OCI-LY7 (cell line): ENCODE results near the gene MRTFB. TPM values are rescaled to one million over a fixed set of nuclear protein-coding genes. Genes with fewer than 3 reads are reported as not detected.

Experiments
- BruUV-seq: library from RNA; stranded (reverse); fragments of 400-500 nt; replicated peaks from 2 replicates; lab custom pipeline; 2021; lab: Mats Ljungman, UMichigan
- CTCF ChIA-PET: fragments of 300-600 bp; sonication (Branson Sonifier 250); formaldehyde crosslinking; loops from one replicate; lab custom pipeline; 2022; ENCODE audit warnings: antibody characterized with exemption; ENCODE audit not compliant: unreplicated experiment; lab: Charles Lee
- POLR2A ChIA-PET: fragments of 300-600 bp; sonication (Branson Sonifier 250); formaldehyde crosslinking; loops from one replicate; lab custom pipeline; 2022; ENCODE audit warnings: antibody characterized with exemption; lab: Charles Lee
- DNase-seq: peaks from one replicate; pipeline ENCODE4 v3.0.0-alpha.2; 2015; ENCODE audit warnings: low spot score
- H2AFZ ChIP-seq: fragments of 200-600 bp; sonication (generic), shearing (Covaris generic); 2 replicates; pipeline ENCODE4 v1.6.1; 2014; ENCODE audit warnings: mild to moderate bottlenecking, antibody characterized with exemption, low read length, moderate library complexity
- H3K27ac ChIP-seq: fragments of 200-600 bp; sonication (generic); 2 replicates; pipeline ENCODE4 v1.5.1; 2014; ENCODE audit warnings: mixed run types, low read depth, mild to moderate bottlenecking, moderate library complexity, low read length, inconsistent platforms; ENCODE audit not compliant: poor library complexity, severe bottlenecking
- H3K36me3 ChIP-seq: fragments of 200-600 bp; sonication (generic); 2 replicates; pipeline ENCODE4 v1.6.1; 2014; ENCODE audit warnings: mild to moderate bottlenecking, antibody characterized with exemption, low read length, moderate library complexity, mixed read lengths; ENCODE audit not compliant: insufficient read depth
- H3K4me1 ChIP-seq: fragments of 200-600 bp; sonication (generic); 2 replicates; pipeline ENCODE4 v1.5.1; 2014; ENCODE audit warnings: mild to moderate bottlenecking, low read length; ENCODE audit not compliant: insufficient read depth, poor library complexity, severe bottlenecking
- H3K4me2 ChIP-seq: fragments of 200-600 bp; sonication (generic); 2 replicates; pipeline ENCODE4 v1.6.1; 2014; ENCODE audit warnings: mild to moderate bottlenecking, low read length
- H3K4me3 ChIP-seq: fragments of 200-600 bp; sonication (generic); 2 replicates; pipeline ENCODE4 v1.5.1; 2014; ENCODE audit warnings: mild to moderate bottlenecking, low read depth, low read length; ENCODE audit not compliant: poor library complexity, severe bottlenecking
- H3K79me2 ChIP-seq: fragments of 200-600 bp; sonication (generic); 2 replicates; pipeline ENCODE4 v1.6.1; 2016; ENCODE audit warnings: low read depth, mild to moderate bottlenecking, low read length, moderate library complexity, mixed read lengths; ENCODE audit not compliant: insufficient read depth
- H3K9me2 ChIP-seq: fragments of 200-600 bp; sonication (generic); 2 replicates; pipeline ENCODE4 v1.6.1; 2016; ENCODE audit warnings: mild to moderate bottlenecking, low read length, mixed read lengths; ENCODE audit not compliant: insufficient read depth
- H3K9me3 ChIP-seq: fragments of 200-600 bp; sonication (generic); 2 replicates; pipeline ENCODE4 v1.6.1; 2014; ENCODE audit warnings: mild to moderate bottlenecking, mixed run types, low read length, mixed read lengths
- H4K20me1 ChIP-seq: fragments of 200-600 bp; sonication (generic); 2 replicates; pipeline ENCODE4 v1.6.1; 2014; ENCODE audit warnings: mild to moderate bottlenecking, antibody characterized with exemption, low read length, moderate library complexity, mixed read lengths; ENCODE audit not compliant: insufficient read depth
- EZH2phosphoT487 ChIP-seq: fragments of 200-600 bp; sonication (generic); IDR thresholded peaks from 2 replicates; pipeline ENCODE4 v1.6.1; 2018; ENCODE audit warnings: low read depth, borderline replicate concordance, mild to moderate bottlenecking, mixed run types, antibody characterized with exemption, low read length, moderate library complexity, mixed read lengths
- intact Hi-C: fragments of 100-400 bp; cut with micrococcal nuclease; formaldehyde crosslinking; loops from one replicate; pipeline ENCODE4 v1.10.0; 2022; ENCODE audit not compliant: unreplicated experiment
- total RNA-seq, 2 experiments: library from RNA; depleted of rRNA in 1 of 2; stranded (reverse); fragments of >200 nt in 1 of 2; shearing (Covaris generic) in 1 of 2; gene quantifications; 2 replicates each; pipeline ENCODE4 v1.2.3, GENCODE V29; 2014 to 2022
- TF ChIP-seq, protein P1 (sequence below): fragments of 200-600 bp; sonication (generic); conservative IDR thresholded peaks from 2 replicates; pipeline ENCODE4 v1.5.1; 2014; ENCODE audit warnings: mild to moderate bottlenecking, antibody characterized with exemption, low read length, moderate library complexity, mixed read lengths

MRTFB gene
- total RNA-seq, 2 experiments from 2014 or later: 8.5 to 21.4 TPM

DNA sequence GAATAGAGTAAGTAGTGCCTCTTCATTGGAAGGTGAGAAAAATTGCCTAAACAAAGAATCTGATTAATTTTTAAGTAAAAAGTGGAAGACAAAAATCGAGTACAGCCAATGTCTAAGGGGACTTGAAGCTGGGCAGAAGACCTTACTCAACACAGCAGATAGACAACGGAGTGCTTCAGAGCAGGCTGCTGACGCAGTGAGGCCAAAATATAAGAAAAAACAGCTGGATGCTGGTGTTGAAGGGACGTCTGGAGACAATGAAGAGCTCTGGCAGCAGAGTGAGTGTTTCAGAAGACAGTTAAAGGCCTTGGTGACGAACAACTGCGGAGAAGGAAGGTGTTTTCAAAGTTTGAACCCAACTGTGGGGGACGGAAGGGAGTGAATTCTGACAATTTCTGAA, 169.8 kb downstream of the MRTFB start:
- Histone ChIP-seq H3K4me1 (no peaks in the 10 kb centered on the region), H3K9me3 (no peaks in the 10 kb centered on the region), H4K20me1 (no peaks in the 10 kb centered on the region), H2AFZ (no peak overlapping the region), H3K79me2 (no peaks in the 10 kb centered on the region), H3K4me3 (no peak overlapping the region), H3K36me3 (no peaks in the 10 kb centered on the region), H3K27ac (no peak overlapping the region), H3K9me2 (no peaks in the 10 kb centered on the region), H3K4me2 (no peak overlapping the region)
- TF ChIP-seq EZH2phosphoT487: no peak
- TF ChIP-seq, protein P1, sequence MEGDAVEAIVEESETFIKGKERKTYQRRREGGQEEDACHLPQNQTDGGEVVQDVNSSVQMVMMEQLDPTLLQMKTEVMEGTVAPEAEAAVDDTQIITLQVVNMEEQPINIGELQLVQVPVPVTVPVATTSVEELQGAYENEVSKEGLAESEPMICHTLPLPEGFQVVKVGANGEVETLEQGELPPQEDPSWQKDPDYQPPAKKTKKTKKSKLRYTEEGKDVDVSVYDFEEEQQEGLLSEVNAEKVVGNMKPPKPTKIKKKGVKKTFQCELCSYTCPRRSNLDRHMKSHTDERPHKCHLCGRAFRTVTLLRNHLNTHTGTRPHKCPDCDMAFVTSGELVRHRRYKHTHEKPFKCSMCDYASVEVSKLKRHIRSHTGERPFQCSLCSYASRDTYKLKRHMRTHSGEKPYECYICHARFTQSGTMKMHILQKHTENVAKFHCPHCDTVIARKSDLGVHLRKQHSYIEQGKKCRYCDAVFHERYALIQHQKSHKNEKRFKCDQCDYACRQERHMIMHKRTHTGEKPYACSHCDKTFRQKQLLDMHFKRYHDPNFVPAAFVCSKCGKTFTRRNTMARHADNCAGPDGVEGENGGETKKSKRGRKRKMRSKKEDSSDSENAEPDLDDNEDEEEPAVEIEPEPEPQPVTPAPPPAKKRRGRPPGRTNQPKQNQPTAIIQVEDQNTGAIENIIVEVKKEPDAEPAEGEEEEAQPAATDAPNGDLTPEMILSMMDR: no peak
- no peak for DNase-seq
- ChIA-PET POLR2A (no interaction called here), CTCF (no interaction called here)
- BruUV-seq: no TSS peak
- intact Hi-C loops: loop anchor here (10.0 kb wide), 1 partner anchor 316 kb away; the partner anchor contains the start of gene ERCC4

- ChIA-PET POLR2A (interaction anchor here (0.7 kb wide), 1 partner anchor 206 kb away, joined by 3 read pairs; no protein-coding TSS in a partner anchor), CTCF (no interaction called here)
- no peak for DNase-seq
- no peak overlapping the region for H2AFZ ChIP-seq
- BruUV-seq: no TSS peak
- intact Hi-C loops: loop anchor here (10.0 kb wide), 1 partner anchor 317 kb away; the partner anchor contains the start of gene ERCC4
- no peaks in the 10 kb centered on the region for H3K79me2 ChIP-seq
- H4K20me1 ChIP-seq: no peaks in the 10 kb centered on the region
- no peak overlapping the region for H3K4me3 ChIP-seq
- no peaks in the 10 kb centered on the region for H3K9me3 ChIP-seq
- H3K4me2 ChIP-seq: no peak overlapping the region
- no peak overlapping the region for H3K27ac ChIP-seq
- TF ChIP-seq, protein P1: no peak
- no peak for TF ChIP-seq EZH2phosphoT487
- peaks cover 5% of the 10 kb centered on the region; the same call in 1 of the 2 replicates for H3K36me3 ChIP-seq
- H3K4me1 ChIP-seq: no peaks in the 10 kb centered on the region
- no peaks in the 10 kb centered on the region for H3K9me2 ChIP-seq
These were observed 170.5 kb downstream of the MRTFB start for GRCh38 chr16:14241631-14242030.

DNA sequence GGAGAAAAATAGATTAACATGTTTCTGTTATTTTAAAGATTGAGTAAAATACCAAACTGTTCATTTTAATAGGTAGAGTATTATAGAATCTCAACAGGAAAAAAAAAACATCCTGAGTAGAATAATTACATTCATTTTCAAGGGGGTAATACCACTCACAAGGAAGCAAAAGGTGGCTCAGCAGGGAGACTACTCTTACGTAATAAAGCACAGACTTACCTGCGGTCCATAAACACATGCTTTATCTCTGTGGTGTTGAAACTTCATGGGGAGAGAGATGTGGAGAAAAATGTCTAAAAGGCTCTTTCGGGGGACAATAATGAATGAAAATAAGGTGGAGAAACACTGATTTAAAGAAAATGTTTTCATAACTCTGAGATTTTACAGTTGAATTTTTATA, 171.7 kb downstream of the MRTFB start:
- DNase-seq: no peak
- Histone ChIP-seq H3K4me2 (no peak overlapping the region), H3K4me1 (no peaks in the 10 kb centered on the region), H2AFZ (no peak overlapping the region), H3K4me3 (no peak overlapping the region), H3K9me3 (no peaks in the 10 kb centered on the region), H3K36me3 (peaks cover 6% of the 10 kb centered on the region; the same call in 1 of the 2 replicates), H3K79me2 (no peaks in the 10 kb centered on the region), H4K20me1 (no peaks in the 10 kb centered on the region), H3K9me2 (no peaks in the 10 kb centered on the region), H3K27ac (no peak overlapping the region)
- intact Hi-C loops: loop anchor here (10.0 kb wide), 1 partner anchor 318 kb away; the partner anchor contains the start of gene ERCC4
- CTCF ChIA-PET: no interaction called here
- TF ChIP-seq, protein P1: no peak
- no peak for TF ChIP-seq EZH2phosphoT487
- POLR2A ChIA-PET: interaction anchor here (0.7 kb wide), 1 partner anchor 50 kb away, joined by 3 read pairs; no protein-coding TSS in a partner anchor
- no TSS peak for BruUV-seq
